IPS-18c (cell line): ENCODE data around the gene ITPR2.

Source experiments
- H3K4me3 ChIP-seq: 2 replicates; pipeline ENCODE4 v1.7.0; 2013; ENCODE audit warnings: low read depth, mild to moderate bottlenecking, low read length, moderate library complexity; ENCODE audit not compliant: insufficient read depth
- H3K9me3 ChIP-seq: one replicate; pipeline ENCODE4 v1.6.1; 2013; ENCODE audit warnings: mild to moderate bottlenecking, low read length, moderate library complexity; ENCODE audit not compliant: control insufficient read depth, insufficient read depth

The ITPR2 gene

DNA sequence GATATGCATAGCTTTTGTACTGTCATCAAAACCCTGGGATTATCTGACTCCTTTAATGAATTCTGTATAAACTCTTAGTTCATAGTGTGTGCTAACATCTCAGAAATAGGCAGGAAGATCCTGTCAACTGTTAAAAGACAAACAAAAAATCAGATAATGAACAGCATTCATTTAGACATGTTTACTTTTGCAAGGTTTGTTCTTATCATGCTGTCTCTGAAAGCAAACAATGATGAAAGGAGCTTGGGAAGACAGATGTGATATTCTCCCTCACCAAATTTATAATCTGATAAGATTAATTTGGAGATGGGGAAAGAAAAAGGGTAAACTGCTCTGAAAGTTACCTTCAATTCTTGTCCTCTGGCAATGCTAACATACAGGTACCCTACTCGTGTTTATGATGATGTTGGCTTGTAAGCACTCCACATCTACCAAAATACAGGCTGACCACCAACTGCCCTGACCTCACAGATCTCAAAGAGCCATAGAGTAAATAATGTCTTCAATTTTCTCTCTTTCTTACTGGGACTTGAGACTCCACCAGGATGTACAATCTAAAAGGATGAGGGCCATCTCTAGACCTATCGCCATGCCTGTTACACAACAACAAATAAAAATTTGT lies 403.8 kb downstream of the ITPR2 start:
- H3K4me3 ChIP-seq: no peak overlapping the region
- no peaks in the 10 kb centered on the region for H3K9me3 ChIP-seq

DNA sequence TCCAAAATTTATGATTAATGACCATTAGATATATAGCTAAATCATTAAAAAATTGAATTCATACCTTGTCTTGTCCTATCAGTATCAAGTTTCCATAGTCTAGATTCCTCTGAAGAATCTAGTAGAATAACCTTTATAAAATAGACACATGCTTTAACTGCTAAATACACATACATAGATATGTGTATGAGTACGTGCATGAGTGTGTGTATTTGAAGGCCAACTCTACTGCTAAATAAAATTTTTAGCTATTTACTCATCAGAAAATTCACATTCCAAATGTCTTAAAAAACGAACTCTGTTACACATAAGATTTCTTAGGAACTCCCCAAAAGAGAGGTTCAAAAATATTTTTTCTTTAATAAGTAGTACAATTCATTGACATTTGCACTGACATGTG lies 404.6 kb downstream of the ITPR2 start:
- no peaks in the 10 kb centered on the region for H3K9me3 ChIP-seq
- no peak overlapping the region for H3K4me3 ChIP-seq

DNA sequence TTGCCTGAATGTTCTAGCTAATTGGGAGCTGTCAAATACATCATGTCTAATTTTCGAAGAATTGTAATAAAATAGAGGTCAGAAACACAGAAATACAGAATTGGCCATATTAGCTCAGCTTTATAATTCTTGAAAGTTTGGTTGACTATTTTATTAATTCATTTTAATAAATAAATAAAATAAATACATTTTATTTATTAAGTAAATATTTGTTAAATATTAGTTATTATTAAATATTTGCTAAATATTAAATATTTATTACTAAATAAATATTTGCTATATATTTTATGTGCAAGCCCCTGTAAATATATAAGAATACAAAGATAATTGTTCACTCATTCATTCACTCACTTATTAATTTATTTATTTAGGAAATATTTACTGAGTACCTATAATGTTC lies 406.3 kb downstream of the ITPR2 start:
- no peak overlapping the region for H3K4me3 ChIP-seq
- no peaks in the 10 kb centered on the region for H3K9me3 ChIP-seq

DNA sequence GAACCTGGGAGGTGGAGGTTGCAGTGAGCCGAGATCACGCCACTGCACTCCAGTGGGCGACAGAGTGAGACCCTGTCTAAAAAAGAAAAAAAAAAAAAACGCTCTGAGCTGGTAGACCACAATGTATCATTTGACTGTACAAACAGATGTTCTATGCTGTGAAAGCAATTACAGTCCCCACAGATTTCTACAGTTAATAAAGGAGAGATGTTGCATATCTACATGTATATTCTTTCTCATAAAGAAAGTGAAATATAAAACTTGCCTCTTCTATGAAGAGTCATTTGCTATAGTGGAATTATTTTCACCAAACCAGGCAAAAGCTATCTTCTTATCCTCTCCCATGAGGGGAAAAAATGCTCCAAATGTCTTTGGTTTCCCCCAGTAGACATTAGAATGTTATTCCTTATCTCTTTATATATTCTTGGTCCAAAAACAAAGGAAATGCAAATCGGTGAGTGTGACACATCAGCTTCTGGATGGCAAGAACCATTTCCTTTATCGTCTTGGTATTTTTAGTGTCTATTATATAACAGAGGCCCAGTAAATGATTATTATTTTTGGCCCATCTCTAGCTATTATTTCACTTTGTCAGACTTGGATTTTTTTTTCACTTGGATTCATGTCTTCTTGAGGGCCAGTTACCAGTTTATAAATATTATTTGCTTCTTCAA lies 407.3 kb downstream of the ITPR2 start:
- Histone ChIP-seq H3K4me3 (no peak overlapping the region), H3K9me3 (no peaks in the 10 kb centered on the region)

DNA sequence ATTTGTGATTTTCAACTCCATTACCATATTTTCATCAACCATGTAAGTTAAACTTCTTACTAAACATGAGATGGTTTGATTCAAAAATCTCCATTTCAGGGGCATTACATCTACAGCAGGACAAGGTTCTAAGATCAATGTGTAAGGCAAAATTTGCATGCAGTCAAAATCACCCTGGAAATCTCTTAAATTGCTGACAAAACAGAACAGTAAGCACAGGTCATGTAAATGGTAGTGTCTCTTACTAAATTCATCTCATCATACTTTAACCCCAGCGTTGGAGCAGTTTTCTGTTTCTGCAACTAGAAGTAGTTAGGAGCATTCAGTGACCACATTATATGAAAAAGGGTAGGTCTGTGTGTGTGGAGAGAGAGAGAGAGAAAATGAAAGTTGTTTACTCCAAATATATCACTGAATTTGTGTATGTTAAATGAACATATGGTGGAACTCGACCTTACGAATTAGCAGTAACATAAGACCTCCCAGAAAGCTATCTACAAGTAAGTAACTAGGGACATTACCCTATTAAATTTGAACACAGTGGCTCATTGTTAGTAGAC lies 410.1 kb downstream of the ITPR2 start:
- Histone ChIP-seq H3K4me3 (no peak overlapping the region), H3K9me3 (no peaks in the 10 kb centered on the region)

DNA sequence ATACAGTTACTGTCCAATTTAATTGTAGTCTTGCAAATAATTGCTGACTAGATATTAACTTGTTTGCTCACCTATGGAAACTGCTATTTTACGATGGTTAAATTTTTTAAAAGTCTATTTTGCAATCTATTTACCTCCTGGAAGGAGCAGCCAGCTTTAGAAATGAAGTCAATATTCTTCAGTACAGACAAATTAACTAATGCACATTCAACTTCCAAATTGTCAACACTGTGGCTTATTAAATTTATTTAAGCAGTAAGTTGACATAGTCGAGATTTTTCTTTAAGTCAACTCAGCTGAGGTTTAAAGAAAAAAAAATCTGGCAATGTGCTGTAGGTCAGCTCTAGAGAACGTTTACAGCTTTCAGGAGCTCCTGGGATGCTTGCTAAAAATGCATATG lies 416.4 kb downstream of the ITPR2 start:
- no peaks in the 10 kb centered on the region for H3K9me3 ChIP-seq
- H3K4me3 ChIP-seq: no peak overlapping the region

DNA sequence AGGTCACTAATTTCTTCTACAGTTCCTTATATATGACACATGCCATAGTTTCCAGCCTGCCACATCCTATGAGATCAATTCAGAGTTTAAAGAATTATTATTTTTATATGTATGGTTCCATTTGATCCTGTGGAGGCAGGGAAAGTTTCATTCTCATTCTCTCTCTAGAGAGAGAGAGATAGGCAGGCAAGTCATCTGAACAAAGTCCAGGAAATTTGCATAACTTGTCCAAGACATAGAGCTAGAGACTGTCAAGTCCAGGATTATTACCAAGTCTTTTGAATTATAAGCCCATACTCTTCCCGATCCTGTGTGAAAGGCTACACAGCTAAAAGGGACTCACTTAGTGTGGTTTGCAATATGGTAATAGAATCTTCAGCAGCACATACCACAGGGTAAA lies 422.3 kb downstream of the ITPR2 start:
- no peak overlapping the region for H3K4me3 ChIP-seq
- H3K9me3 ChIP-seq: no peaks in the 10 kb centered on the region

DNA sequence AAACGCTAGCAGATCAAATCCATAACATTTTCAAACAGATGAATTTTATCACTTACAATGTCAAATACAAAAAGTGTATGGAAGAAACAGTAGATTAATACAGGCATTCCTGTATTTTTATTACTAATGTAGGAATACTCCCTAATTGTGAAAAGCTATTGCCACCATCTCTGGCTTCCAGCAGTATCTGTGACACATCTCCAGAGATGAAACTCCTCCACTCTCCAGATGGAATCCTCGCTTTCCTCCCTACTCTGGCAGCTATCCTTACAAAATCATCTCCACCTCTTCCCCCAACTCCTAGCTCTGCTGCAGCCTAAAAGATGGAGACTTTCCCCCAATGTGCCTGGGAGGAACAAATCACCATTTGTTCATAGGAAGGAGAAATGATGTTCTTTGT lies 426.2 kb downstream of the ITPR2 start:
- H3K4me3 ChIP-seq: no peak overlapping the region

DNA sequence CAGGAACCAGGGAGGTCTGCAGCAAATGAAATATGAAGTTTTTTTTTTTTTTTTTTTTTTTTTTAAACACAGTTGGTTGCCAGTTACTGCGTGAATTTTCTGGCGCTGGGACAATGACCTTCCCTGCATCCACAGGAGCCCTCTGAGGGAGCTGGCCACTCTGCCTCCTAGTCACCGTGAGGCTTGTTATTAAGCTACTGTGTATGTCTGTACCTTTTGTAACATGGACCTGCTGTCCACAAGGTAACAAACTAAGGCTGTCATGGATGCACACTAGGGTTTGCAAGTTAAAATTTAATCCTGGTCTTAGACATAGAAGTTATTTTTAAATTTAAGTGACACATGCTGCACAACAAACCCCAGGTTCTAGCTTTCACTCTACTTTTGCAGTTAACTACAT lies 426.6 kb downstream of the ITPR2 start:
- H3K4me3 ChIP-seq: no peak overlapping the region
- H3K9me3 ChIP-seq: no peaks in the 10 kb centered on the region

More for the DNA sequence above, 426.2 kb downstream of the ITPR2 start:
- no peaks in the 10 kb centered on the region for H3K9me3 ChIP-seq

DNA sequence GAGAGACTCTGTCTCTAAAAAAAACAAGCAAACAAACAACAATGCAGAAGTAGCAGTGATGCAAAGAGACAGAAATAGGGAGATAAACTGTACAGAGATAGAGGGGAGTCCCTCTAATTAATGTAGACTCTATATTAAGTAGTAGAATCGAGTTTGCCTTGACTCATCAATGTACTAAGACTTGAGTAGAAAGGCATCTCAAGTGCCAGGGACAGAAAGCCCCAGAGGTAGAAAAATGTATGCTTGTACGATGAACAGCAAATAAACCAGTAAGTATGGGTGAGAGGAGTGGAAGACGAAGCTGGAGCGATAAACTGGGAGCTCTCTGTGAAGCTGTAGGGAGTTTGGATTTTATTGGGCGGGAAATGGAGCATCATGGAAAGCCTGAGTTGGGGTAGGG lies 429.4 kb downstream of the ITPR2 start:
- no peaks in the 10 kb centered on the region for H3K9me3 ChIP-seq
- no peak overlapping the region for H3K4me3 ChIP-seq

DNA sequence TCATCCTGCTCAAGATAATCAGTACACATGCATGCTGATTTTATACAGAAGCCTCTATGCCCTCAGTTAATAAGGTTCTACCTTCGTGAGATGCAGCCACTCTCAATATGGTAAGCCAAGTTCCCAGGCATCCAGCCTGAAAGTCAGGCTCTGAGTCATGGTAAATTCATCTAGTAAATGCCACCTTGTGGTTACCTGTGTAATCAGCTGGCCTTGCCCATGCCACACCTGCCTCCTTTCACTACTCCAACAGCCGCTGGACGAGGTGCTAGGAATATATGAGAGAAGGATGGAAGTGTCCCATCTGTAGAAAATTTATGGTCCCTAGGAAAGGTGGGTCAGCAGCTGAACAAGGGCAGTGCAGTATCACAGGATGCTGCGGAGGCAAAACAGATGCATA lies 430.3 kb downstream of the ITPR2 start:
- no peak overlapping the region for H3K4me3 ChIP-seq
- no peaks in the 10 kb centered on the region for H3K9me3 ChIP-seq

DNA sequence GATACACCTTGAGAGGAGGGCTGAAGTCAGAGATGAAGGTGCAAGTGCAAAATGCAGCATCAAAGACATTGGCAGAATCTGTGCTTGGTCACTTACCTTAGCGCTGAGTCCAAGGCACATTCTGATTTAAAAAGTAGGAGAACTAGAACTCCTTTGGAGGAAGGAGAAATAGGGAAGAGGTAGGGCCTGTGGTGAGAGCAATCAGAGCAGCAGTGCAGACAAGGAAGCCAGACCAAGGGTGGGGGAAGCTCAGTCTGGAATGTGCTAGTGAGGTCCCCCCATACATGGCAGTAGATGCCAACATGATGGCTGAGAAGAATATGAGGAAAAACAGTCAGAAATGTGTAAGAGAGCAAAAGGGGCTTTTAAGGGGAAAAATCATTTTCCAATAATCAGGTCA lies 431.1 kb downstream of the ITPR2 start:
- H3K9me3 ChIP-seq: no peaks in the 10 kb centered on the region
- H3K4me3 ChIP-seq: no peak overlapping the region

DNA sequence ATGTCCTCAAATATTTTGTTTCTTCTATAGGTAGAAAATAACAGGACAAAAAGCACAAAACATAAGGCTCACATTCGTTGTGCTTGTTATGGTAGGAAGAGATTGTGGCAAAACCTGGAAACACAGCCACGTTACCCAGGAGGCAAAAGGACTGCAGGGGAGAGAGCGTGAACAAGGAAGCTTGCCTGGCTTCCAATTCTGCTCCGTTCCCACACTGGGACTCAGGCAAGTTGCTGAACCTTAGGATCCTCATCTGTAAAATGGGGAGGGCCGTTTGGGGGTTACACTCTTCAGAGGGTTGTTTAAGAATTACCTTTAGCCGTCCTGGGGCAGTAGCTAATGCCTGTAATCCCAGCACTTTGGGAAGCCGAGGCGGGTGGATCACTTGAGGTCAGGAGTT lies 432.4 kb downstream of the ITPR2 start:
- H3K9me3 ChIP-seq: no peaks in the 10 kb centered on the region
- H3K4me3 ChIP-seq: no peak overlapping the region

DNA sequence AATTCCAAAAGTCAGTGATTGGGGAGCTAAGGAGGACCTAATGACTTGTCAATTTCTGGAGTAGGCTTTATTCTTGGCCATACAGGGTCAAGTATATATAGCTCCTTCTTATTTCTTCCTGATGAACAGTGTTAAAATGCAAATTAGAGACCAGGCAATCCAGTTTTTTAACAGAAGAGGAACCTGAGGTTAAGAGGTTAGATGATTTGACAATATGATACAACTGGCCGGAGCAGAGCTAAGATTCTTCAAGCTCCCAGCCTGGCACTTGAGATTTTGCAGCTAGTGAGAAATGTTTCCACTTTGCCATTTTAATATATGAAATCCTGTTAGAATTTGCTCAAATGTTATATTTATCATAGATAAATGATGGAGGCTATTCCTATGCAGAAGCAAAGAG lies 433.6 kb downstream of the ITPR2 start:
- no peaks in the 10 kb centered on the region for H3K9me3 ChIP-seq

DNA sequence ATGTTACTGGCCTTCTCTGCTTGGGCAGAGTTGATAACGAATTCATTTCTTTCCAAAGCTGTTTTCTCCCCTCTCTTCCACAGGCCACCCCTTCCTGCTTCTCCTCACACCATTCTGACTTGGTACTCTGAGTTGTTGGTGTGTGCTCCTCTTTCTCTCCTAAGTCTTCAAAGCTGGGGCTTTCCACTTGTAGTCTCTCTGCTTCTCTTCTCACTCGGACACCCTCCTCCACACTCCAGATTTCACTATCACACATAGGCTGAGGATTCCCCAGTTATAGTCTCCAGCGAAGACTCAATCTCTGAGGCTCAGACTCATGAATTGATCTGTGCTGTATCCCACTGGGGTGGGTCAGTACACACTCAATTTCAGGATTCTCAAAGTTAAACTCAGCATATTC lies 436.6 kb downstream of the ITPR2 start:
- Histone ChIP-seq H3K4me3 (no peak overlapping the region), H3K9me3 (no peaks in the 10 kb centered on the region)

More for the DNA sequence above, 433.6 kb downstream of the ITPR2 start:
- H3K4me3 ChIP-seq: no peak overlapping the region

DNA sequence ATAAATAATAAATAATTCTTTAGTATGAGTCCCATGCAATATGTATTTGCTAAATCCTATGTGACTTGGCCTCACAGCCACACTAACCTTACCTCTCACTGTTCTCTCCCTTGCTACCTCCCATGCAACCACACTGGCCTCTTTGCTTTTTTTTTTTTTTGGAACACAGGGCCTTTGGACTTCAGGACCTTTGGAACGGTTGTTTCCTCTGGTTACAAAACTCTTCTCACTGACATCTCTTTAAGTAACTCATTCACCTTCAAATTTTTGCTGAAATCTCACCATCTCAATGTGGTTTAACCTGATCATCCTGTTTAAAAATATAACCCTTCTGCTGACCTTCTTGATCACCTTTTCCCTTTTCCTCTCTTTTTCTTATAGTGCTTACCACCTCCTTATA lies 443.7 kb downstream of the ITPR2 start:
- no peaks in the 10 kb centered on the region for H3K9me3 ChIP-seq
- no peak overlapping the region for H3K4me3 ChIP-seq

DNA sequence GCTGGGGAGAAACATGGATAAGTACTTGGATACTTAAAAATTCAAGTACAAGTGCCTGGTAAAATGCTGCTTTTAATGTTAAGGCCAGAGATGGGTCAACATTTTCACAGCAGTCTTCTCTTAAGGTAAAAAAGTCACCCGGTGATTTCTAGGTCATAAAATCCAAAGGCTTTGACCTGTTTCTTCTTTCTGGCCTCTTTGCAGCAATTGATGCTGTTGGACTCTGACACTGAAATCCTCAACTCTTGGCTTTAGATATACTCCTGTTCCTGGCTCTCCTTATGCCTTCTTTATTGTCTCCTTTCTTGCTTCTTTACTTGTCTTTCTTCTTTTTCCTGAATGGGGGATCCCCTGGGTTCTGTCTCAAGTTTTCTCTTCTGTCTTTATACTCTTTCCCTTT lies 448.5 kb downstream of the ITPR2 start:
- no peaks in the 10 kb centered on the region for H3K9me3 ChIP-seq

DNA sequence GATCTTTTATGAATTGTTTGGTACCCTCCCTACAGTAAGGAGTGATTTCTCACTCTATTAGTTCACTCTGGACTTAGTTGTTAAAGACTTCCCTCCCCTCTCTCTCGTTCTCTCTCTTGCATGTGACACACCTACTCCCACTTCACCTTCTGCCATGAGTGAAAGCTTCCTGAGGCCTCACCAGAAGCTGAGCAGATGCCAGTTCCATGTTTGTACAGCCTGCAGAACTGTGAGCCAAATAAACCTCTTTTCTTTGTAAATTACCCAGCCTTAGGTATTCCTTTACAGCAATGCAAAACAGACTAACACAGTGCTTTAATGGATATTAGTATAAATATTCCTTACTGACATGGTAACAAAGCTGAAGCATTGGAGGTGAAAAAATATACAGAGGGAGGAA lies 450.0 kb downstream of the ITPR2 start:
- Histone ChIP-seq H3K4me3 (no peak overlapping the region), H3K9me3 (no peaks in the 10 kb centered on the region)

More for the DNA sequence above, 448.5 kb downstream of the ITPR2 start:
- no peak overlapping the region for H3K4me3 ChIP-seq

DNA sequence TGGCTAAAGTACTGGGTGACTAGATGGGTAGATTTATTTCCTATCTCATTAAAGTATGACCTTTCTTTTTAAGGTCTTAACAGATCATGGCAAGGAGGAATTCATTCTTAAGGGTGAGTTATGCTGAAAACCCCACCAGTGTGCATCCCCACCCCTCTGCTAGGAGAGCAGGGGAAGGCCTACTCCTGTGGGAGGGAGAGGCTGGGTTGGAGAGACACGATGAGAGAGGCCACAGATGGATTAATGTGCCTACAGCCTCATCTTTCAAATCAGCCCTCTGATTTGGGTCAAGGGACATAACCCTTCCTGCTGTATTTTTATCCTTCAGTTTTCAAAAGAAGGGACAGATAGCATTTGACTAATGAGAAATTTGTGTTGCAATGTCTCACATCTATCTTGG lies 452.1 kb downstream of the ITPR2 start:
- H3K9me3 ChIP-seq: no peaks in the 10 kb centered on the region
- no peak overlapping the region for H3K4me3 ChIP-seq
